Vagina (tissue), 2 donors: ENCODE measurements around the gene ZFP30. TPM values are rescaled to one million over a fixed set of nuclear protein-coding genes. Genes with fewer than 3 reads are reported as not detected.

Experiments
- DNase-seq, 2 donors: peaks; one replicate each; pipeline ENCODE4 v3.0.0-alpha.2; 2017; ENCODE audit errors: extremely low spot score in 2 of 2
- H3K27ac ChIP-seq: fragments of 200-600 bp; sonication (generic); one replicate; pipeline ENCODE4 v1.5.1; 2019
- H3K27me3 ChIP-seq: fragments of 200-600 bp; sonication (generic); one replicate; pipeline ENCODE4 v1.5.1; 2019
- H3K36me3 ChIP-seq, 2 donors: fragments of 200-600 bp; sonication (generic); one replicate each; pipeline ENCODE4 v1.5.1; 2017 to 2019
- H3K4me1 ChIP-seq: fragments of 200-600 bp; sonication (generic); one replicate; pipeline ENCODE4 v1.5.1; 2019
- H3K4me3 ChIP-seq, 2 donors: fragments of 200-600 bp; sonication (generic); 1 replicate in 1 of 2; 2 replicates in 1 of 2; pipeline ENCODE4 v1.5.1; 2016 to 2019
- H3K9me3 ChIP-seq: fragments of 200-600 bp; sonication (generic); one replicate; pipeline ENCODE4 v1.5.1; 2019
- POLR2A ChIP-seq, 2 donors: fragments of 450-650 bp; IDR thresholded peaks; one replicate each; pipeline ENCODE4 v1.6.1; 2017; ENCODE audit warnings: antibody characterized with exemption in 2 of 2, mild to moderate bottlenecking in 2 of 2, moderate library complexity in 2 of 2
- POLR2AphosphoS5 ChIP-seq, 2 donors: sonication (generic); formaldehyde crosslinking; IDR thresholded peaks; one replicate each; pipeline ENCODE4 v1.9.0; 2017; ENCODE audit warnings: antibody characterized with exemption in 2 of 2, mild to moderate bottlenecking in 2 of 2, low read depth in 1 of 2; ENCODE audit not compliant: insufficient read depth in 1 of 2
- intact Hi-C: fragments of 100-400 bp; cut with DNase I; formaldehyde crosslinking; loops from one replicate; pipeline ENCODE4 v1.15.1; 2023
- total RNA-seq: library from RNA; depleted of rRNA; stranded (reverse); fragments of >200 nt; gene quantifications from one replicate; pipeline ENCODE4 v1.2.3, GENCODE V29; 2016
- TF ChIP-seq, protein P1 (sequence below), 3 experiments: fragments of 450-650 bp in 2 of 3; fragments of 200-600 bp in 1 of 3; sonication (generic) in 1 of 3; IDR thresholded peaks; one replicate each; pipeline ENCODE4 v1.5.1; 2017 to 2019; ENCODE audit warnings: antibody characterized with exemption in 3 of 3, mild to moderate bottlenecking in 2 of 3, moderate library complexity in 2 of 3

ZFP30 gene
- total RNA-seq, 1 donor from 2014 or later: 17.2 TPM

DNA sequence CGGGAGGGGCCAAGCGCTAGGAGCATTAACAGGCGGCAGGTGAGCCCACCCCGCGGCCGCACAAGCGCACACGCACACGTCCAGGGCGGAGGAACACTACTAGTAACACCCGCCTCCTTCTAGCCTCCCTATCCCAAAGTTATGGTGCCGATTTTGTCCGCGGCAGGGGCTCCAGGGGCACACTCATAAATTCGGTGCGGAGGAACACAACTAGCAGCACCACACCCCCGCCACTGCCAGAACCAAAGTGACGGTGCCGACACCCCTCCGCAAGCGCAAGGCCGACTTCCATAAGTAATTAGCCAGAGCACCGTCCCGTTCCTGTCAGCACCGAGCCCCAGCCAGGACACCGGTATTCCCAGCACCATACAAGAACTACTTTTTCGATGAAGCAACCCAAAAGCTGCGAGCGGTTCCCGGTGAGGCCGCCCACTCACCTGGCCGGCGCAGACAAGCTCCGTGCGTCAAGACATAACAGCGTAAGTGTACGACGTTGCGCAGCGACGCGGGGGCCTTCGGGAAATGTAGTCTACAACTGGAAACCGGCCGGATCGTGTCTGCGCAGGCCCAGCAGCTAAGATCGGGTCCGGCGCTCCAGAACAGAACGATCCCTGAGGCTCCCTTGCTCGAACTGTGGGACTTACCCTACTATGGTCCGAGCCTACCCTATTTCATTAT is 60.8 kb downstream of the ZFP30 start, which contains the start of the genes ZNF540 and ZNF571:
Gene ZNF540, plus strand, starts transcription at position 573 of the 678 bp plus-strand sequence. CDS start 3,572 bp downstream, outside the sequence.
Gene ZNF571, minus strand, starts transcription at position 489 of the 678 bp plus-strand sequence. CDS start 8,116 bp downstream, outside the sequence.
- H3K4me3 ChIP-seq: peak within 1 kb of the TSS; percentile 89 to 96
- intact Hi-C loops: no loop called here
- TF ChIP-seq POLR2AphosphoS5 (IDR thresholded peaks at IDR 0.05; ENCODE audit: insufficient read depth in 1 of 2, low read depth in 1 of 2) (peak; percentile 91), POLR2A (IDR thresholded peaks at IDR 0.05) (peak in 1 of 2 donors; percentile 38)
- TF ChIP-seq, protein P1, sequence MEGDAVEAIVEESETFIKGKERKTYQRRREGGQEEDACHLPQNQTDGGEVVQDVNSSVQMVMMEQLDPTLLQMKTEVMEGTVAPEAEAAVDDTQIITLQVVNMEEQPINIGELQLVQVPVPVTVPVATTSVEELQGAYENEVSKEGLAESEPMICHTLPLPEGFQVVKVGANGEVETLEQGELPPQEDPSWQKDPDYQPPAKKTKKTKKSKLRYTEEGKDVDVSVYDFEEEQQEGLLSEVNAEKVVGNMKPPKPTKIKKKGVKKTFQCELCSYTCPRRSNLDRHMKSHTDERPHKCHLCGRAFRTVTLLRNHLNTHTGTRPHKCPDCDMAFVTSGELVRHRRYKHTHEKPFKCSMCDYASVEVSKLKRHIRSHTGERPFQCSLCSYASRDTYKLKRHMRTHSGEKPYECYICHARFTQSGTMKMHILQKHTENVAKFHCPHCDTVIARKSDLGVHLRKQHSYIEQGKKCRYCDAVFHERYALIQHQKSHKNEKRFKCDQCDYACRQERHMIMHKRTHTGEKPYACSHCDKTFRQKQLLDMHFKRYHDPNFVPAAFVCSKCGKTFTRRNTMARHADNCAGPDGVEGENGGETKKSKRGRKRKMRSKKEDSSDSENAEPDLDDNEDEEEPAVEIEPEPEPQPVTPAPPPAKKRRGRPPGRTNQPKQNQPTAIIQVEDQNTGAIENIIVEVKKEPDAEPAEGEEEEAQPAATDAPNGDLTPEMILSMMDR (IDR thresholded peaks at IDR 0.05): no peak

DNA sequence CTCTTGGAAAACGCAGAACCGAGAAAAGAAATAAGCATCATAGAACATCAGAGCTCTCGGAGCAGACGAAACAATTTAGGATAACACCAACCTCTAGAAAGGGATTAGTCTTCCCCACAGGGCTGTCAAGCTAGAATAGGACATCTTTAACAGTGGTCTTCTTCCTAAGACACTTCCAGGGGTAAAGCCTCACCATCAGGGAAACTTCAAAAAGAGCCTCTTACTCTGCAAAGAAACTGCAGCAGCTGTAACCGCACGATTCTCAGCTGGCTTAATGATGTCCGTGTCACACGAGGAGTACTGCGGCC is 61.3 kb downstream of the ZFP30 start:
- intact Hi-C loops: no loop called here
- no peaks in the 10 kb centered on the region for H3K27me3 ChIP-seq
- H3K9me3 ChIP-seq: peaks cover 6% of the 10 kb centered on the region
- peaks cover 0 to 15% of the 10 kb centered on the region in 2 donors for H3K36me3 ChIP-seq
- H3K4me3 ChIP-seq: peak overlapping the region; percentile 89 to 96
- no peak for TF ChIP-seq POLR2AphosphoS5 (IDR thresholded peaks at IDR 0.05; ENCODE audit: insufficient read depth in 1 of 2, low read depth in 1 of 2)
- TF ChIP-seq POLR2A (IDR thresholded peaks at IDR 0.05): no peak
- TF ChIP-seq, protein P1 (IDR thresholded peaks at IDR 0.05): no peak
- no peak for DNase-seq
- H3K4me1 ChIP-seq: peaks cover 26% of the 10 kb centered on the region
- H3K27ac ChIP-seq: peak overlapping the region; percentile 87

More for the DNA sequence above, 60.8 kb downstream of the ZFP30 start, which contains the start of the genes ZNF540 and ZNF571:
- peak in 1 of 2 donors; percentile 95 for DNase-seq
- Histone ChIP-seq H3K4me1 (peaks cover 26% of the 10 kb centered on the region), H3K36me3 (peaks cover 0 to 20% of the 10 kb centered on the region in 2 donors), H3K9me3 (peaks cover 6% of the 10 kb centered on the region), H3K27ac (peak within 1 kb of the TSS; percentile 87), H3K27me3 (no peaks in the 10 kb centered on the region)

- Histone ChIP-seq H3K9me3 (peaks cover 50% of the 10 kb centered on the region), H3K36me3 (peaks cover 0 to 88% of the 10 kb centered on the region in 2 donors)
These were observed 71.9 kb downstream of the ZFP30 start for GRCh38 chr19:37583340-37583739.

GRCh38 chr19:37572203-37572602 is 83.1 kb downstream of the ZFP30 start:
- Histone ChIP-seq H3K36me3 (peaks cover 0 to 44% of the 10 kb centered on the region in 2 donors), H3K27ac (no peak overlapping the region), H3K9me3 (peaks cover 19% of the 10 kb centered on the region), H3K27me3 (no peaks in the 10 kb centered on the region), H3K4me3 (no peak overlapping the region), H3K4me1 (no peaks in the 10 kb centered on the region)
- DNase-seq: no peak
- intact Hi-C loops: no loop called here
- TF ChIP-seq, protein P1 (IDR thresholded peaks at IDR 0.05): no peak

More at GRCh38 chr19:37583340-37583739, 71.9 kb downstream of the ZFP30 start:
- Histone ChIP-seq H3K4me1 (no peaks in the 10 kb centered on the region), H3K27me3 (no peaks in the 10 kb centered on the region), H3K4me3 (no peak overlapping the region), H3K27ac (no peak overlapping the region)
- intact Hi-C loops: no loop called here
- TF ChIP-seq POLR2A (IDR thresholded peaks at IDR 0.05): no peak
- TF ChIP-seq, protein P1 (IDR thresholded peaks at IDR 0.05): no peak
- no peak for TF ChIP-seq POLR2AphosphoS5 (IDR thresholded peaks at IDR 0.05; ENCODE audit: insufficient read depth in 1 of 2, low read depth in 1 of 2)
- DNase-seq: no peak

GRCh38 chr19:37565370-37565669 is 89.9 kb downstream of the ZFP30 start:
- no peak overlapping the region for H3K27ac ChIP-seq
- peaks cover 61% of the 10 kb centered on the region for H3K9me3 ChIP-seq
- intact Hi-C loops: no loop called here
- no peaks in the 10 kb centered on the region for H3K27me3 ChIP-seq
- TF ChIP-seq POLR2A (IDR thresholded peaks at IDR 0.05) (no peak), POLR2AphosphoS5 (IDR thresholded peaks at IDR 0.05; ENCODE audit: insufficient read depth in 1 of 2, low read depth in 1 of 2) (no peak)
- TF ChIP-seq, protein P1 (IDR thresholded peaks at IDR 0.05): no peak
- no peaks in the 10 kb centered on the region for H3K4me1 ChIP-seq
- H3K36me3 ChIP-seq: peaks cover 0 to 96% of the 10 kb centered on the region in 2 donors
- no peak overlapping the region for H3K4me3 ChIP-seq
- DNase-seq: no peak
